ENCODE results near the gene IL21R. TPM values are rescaled to one million over a fixed set of nuclear protein-coding genes. Genes with fewer than 3 reads are reported as not detected.

IL21R gene
- total RNA-seq, 4 donors from 2014 or later = 0.23 to 0.40 (median 0.25) TPM; not detected in 1

DNA sequence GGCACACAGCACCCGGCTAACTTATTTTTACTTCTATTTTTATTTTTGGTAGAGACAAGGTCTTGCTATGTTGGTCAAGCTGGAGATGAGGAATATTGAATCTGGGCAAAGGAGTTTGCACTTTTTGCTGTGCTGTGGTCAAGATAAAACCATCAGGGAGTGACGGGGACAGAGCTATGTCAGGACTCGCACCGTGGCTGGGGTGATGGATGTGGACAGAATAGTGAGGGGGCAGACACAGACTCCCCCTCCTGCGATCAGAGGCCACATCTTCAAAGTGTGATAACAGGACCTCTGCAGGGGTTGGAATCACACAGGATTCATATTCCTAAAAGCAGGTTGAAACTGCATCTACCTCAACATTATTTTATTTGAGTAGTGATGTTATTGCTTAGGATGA is 25.6 kb downstream of the IL21R start:
- ATAC-seq = no peak
- no peak for TF ChIP-seq EP300 (IDR thresholded peaks at IDR 0.05)
- TF ChIP-seq, protein P1, sequence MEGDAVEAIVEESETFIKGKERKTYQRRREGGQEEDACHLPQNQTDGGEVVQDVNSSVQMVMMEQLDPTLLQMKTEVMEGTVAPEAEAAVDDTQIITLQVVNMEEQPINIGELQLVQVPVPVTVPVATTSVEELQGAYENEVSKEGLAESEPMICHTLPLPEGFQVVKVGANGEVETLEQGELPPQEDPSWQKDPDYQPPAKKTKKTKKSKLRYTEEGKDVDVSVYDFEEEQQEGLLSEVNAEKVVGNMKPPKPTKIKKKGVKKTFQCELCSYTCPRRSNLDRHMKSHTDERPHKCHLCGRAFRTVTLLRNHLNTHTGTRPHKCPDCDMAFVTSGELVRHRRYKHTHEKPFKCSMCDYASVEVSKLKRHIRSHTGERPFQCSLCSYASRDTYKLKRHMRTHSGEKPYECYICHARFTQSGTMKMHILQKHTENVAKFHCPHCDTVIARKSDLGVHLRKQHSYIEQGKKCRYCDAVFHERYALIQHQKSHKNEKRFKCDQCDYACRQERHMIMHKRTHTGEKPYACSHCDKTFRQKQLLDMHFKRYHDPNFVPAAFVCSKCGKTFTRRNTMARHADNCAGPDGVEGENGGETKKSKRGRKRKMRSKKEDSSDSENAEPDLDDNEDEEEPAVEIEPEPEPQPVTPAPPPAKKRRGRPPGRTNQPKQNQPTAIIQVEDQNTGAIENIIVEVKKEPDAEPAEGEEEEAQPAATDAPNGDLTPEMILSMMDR (IDR thresholded peaks at IDR 0.05) = no peak
- no peak for TF ChIP-seq POLR2AphosphoS5 (IDR thresholded peaks at IDR 0.05)
- TF ChIP-seq POLR2A (IDR thresholded peaks at IDR 0.05) = no peak
- H3K4me3 ChIP-seq = no peak overlapping the region
- H3K27ac ChIP-seq = no peak overlapping the region
- no peaks in the 10 kb centered on the region for H3K36me3 ChIP-seq
- no peaks in the 10 kb centered on the region for H3K4me1 ChIP-seq
- peaks cover 0 to 8% (median 0%) of the 10 kb centered on the region in 3 donors for H3K9me3 ChIP-seq
- WGBS, 2 donors (ENCODE audit: low coverage in 1 of 2) = 17 to 51% methylated on average over 1 to 2 of the region's 5 CpGs
- H3K27me3 ChIP-seq = peaks cover 55% of the 10 kb centered on the region

DNA sequence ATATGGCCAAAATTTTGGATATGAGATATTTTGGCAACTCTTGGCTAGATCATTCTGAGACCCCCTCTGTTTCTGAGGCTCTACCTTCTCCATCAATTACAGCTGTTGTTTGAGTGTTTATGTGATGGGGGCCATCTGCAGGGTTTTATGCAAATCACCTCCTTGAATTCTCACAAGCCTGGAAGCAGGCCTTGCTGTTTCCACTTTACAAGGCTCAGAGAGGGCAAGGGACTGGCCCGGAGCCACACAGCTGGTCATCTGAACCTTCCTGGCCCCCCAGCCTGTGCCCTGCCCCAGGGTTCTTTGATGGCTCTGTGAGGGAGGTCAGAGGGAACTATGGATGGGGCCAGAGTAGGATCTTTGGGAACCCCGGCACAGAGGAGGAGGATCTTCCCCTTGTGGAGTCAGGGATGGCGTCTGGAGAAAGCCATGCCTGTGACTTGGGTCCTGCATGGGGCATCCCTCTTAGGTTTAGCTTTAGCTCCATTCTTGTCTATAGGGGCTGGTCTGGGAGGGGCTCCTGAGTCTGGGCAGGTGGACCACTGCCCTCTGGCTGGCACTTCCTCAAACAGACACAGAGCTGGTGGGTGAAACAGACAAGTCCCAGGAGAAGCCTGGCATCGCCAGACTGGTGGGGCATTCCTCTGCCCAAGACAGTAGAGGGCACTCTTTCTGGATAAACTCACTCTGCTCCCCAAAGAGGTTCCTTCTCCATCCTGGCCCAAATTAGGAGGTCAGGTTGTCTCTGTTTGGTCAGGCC is 26.2 kb downstream of the IL21R start:
- H3K9me3 ChIP-seq = peaks cover 0 to 1% (median 0%) of the 10 kb centered on the region in 3 donors
- no CpG with 5 or more reads among the region's 4 CpGs for WGBS, 2 donors (ENCODE audit: low coverage in 1 of 2)
- TF ChIP-seq POLR2A (IDR thresholded peaks at IDR 0.05) = no peak
- TF ChIP-seq, protein P1 (IDR thresholded peaks at IDR 0.05) = no peak
- TF ChIP-seq POLR2AphosphoS5 (IDR thresholded peaks at IDR 0.05) = no peak
- no peak for TF ChIP-seq EP300 (IDR thresholded peaks at IDR 0.05)
- no peak overlapping the region for H3K4me3 ChIP-seq
- H3K27me3 ChIP-seq = peaks cover 60% of the 10 kb centered on the region
- H3K4me1 ChIP-seq = no peaks in the 10 kb centered on the region
- ATAC-seq = no peak
- H3K36me3 ChIP-seq = no peaks in the 10 kb centered on the region
- no peak overlapping the region for H3K27ac ChIP-seq

DNA sequence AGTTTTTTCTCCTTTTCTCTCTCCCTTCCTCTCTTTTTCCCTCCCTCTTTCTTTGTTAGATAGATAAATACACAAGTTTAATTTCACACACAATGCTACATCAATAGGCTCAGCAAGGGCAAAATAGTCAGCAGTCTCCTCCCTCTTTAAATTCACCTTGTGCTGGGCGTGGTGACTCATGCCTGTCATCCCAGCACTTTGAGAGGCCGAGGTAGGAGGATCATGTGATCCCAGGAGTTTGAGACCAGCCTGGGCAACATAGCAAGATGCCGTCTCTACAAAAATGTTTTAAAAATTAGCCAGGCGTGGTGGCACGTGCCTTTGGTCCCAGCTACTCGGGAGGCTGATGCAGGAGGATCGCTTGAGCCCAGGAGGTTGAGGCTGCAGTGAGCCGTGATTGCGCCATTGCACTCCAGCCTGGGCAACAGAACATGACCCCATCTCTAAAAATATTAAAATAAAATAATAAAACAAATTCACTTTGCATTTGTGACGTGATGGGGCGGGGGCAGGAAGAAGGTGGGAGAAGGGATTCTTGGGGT is 27.4 kb downstream of the IL21R start:
- H3K27me3 ChIP-seq = peaks cover 67% of the 10 kb centered on the region
- TF ChIP-seq, protein P1 (IDR thresholded peaks at IDR 0.05) = no peak
- no peak for TF ChIP-seq EP300 (IDR thresholded peaks at IDR 0.05)
- no peak for TF ChIP-seq POLR2A (IDR thresholded peaks at IDR 0.05)
- no peak for TF ChIP-seq POLR2AphosphoS5 (IDR thresholded peaks at IDR 0.05)
- H3K4me1 ChIP-seq = no peaks in the 10 kb centered on the region
- WGBS, 2 donors (ENCODE audit: low coverage in 1 of 2) = 73% methylated on average over 2 of the region's 11 CpGs; no CpG with 5 or more reads in 1 of the 2 donors
- no peak overlapping the region for H3K27ac ChIP-seq
- H3K4me3 ChIP-seq = no peak overlapping the region
- H3K9me3 ChIP-seq = no peaks in the 10 kb centered on the region
- H3K36me3 ChIP-seq = no peaks in the 10 kb centered on the region
- ATAC-seq = no peak

DNA sequence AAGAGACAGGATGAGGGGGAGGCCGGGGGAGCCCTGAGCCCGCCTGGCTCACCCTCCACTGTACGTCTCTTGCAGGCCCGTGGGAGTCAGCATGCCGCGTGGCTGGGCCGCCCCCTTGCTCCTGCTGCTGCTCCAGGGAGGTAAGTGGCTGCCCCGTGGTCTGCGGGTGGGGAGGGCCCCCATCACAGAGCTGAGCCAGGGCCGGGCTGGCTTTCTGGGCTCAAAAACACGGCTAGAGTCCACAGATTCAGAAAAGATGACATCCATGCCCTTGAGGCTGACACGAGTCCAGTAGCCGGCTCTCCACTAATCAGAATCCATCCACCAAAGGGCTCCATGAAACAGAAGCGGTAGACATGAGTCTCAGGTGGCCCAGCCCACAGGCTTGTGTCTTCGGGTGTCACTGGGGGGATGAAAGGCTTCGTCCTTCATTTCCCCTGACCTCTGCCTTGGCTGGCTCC is 28.0 kb downstream of the IL21R start:
- no peak overlapping the region for H3K27ac ChIP-seq
- H3K4me3 ChIP-seq = no peak overlapping the region
- no peak for ATAC-seq
- TF ChIP-seq POLR2AphosphoS5 (IDR thresholded peaks at IDR 0.05) (no peak), POLR2A (IDR thresholded peaks at IDR 0.05) (no peak)
- H3K36me3 ChIP-seq = no peaks in the 10 kb centered on the region
- 50 to 67% methylated on average over 2 of the region's 16 CpGs for WGBS, 2 donors (ENCODE audit: low coverage in 1 of 2)
- no peaks in the 10 kb centered on the region for H3K4me1 ChIP-seq
- H3K9me3 ChIP-seq = no peaks in the 10 kb centered on the region
- H3K27me3 ChIP-seq = peaks cover 68% of the 10 kb centered on the region

DNA sequence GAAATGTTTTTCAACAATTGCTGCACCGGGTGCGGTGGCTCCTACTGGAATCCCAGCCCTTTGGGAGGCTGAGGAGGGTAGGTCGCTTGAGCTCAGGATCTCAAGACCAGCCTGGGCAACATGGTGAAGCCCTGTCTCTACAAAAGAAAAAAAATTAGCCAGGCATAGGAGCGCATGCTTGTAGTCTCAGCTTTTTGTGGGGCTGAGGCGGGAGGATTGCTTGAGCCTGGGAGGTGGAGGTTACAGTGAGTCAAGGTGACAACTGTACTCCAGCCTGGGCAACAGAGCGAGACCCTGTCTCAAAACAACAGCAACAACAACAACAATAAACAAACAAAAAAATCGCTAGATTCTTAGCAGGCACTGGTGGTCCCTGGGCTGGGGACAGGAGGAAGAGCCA is 28.5 kb downstream of the IL21R start:
- Histone ChIP-seq H3K4me3 (no peak overlapping the region), H3K27ac (no peak overlapping the region), H3K9me3 (no peaks in the 10 kb centered on the region), H3K4me1 (no peaks in the 10 kb centered on the region), H3K27me3 (peaks cover 68% of the 10 kb centered on the region), H3K36me3 (no peaks in the 10 kb centered on the region)
- no peak for TF ChIP-seq EP300 (IDR thresholded peaks at IDR 0.05)
- TF ChIP-seq POLR2A (IDR thresholded peaks at IDR 0.05) = no peak
- TF ChIP-seq, protein P1 (IDR thresholded peaks at IDR 0.05) = no peak
- TF ChIP-seq POLR2AphosphoS5 (IDR thresholded peaks at IDR 0.05) = no peak
- no peak for ATAC-seq
- WGBS, 2 donors (ENCODE audit: low coverage in 1 of 2) = 78 to 80% methylated on average over 1 to 5 of the region's 7 CpGs
